Tibial nerve (tissue), 4 donors: ENCODE results near the gene PGRMC2. TPM values are rescaled to one million over a fixed set of nuclear protein-coding genes. Genes with fewer than 3 reads are reported as not detected.

Source experiments
- DNase-seq, 2 donors: peaks; one replicate each; pipeline ENCODE4 v3.0.0-alpha.2; 2019; ENCODE audit warnings: low spot score in 2 of 2
- H3K27ac ChIP-seq, 4 donors: fragments of 200-600 bp; sonication (generic) in 3 of 4; one replicate each; pipeline ENCODE4 v1.5.1; 2017 to 2019; ENCODE audit warnings: mild to moderate bottlenecking in 1 of 4
- H3K27me3 ChIP-seq, 2 donors: fragments of 200-600 bp; sonication (generic) in 1 of 2; one replicate each; pipeline versions ENCODE4 v1.5.1 to v1.6.0; 2017 to 2019
- H3K36me3 ChIP-seq, 3 donors: fragments of 200-600 bp; sonication (generic); one replicate each; pipeline ENCODE4 v1.5.1; 2018 to 2019
- H3K4me1 ChIP-seq, 4 donors: fragments of 200-600 bp; sonication (generic) in 3 of 4; one replicate each; pipeline ENCODE4 v1.5.1; 2017 to 2019
- H3K4me3 ChIP-seq, 4 donors: fragments of 200-600 bp; sonication (generic) in 3 of 4; one replicate each; pipeline ENCODE4 v1.5.1; 2017 to 2019; ENCODE audit warnings: mild to moderate bottlenecking in 1 of 4, moderate library complexity in 1 of 4
- H3K9me3 ChIP-seq, 4 donors: fragments of 200-600 bp; sonication (generic) in 3 of 4; one replicate each; pipeline ENCODE4 v1.5.1; 2017 to 2019
- EP300 ChIP-seq, 2 donors: sonication (generic); formaldehyde crosslinking; IDR thresholded peaks; one replicate each; pipeline ENCODE4 v1.6.1; 2017; ENCODE audit warnings: antibody characterized with exemption in 2 of 2, mild to moderate bottlenecking in 1 of 2
- POLR2A ChIP-seq, 2 donors: fragments of 450-650 bp; IDR thresholded peaks; one replicate each; pipeline ENCODE4 v1.6.1; 2017; ENCODE audit warnings: antibody characterized with exemption in 2 of 2, mild to moderate bottlenecking in 2 of 2, moderate library complexity in 2 of 2
- WGBS, 2 donors: methylation state at CpG; one replicate each; pipeline ENCODE4 v1.1.5; 2018; 5-methylcytosine and 5-hydroxymethylcytosine counted together
- total RNA-seq, 4 donors: library from RNA; depleted of rRNA; stranded (reverse); fragments of >200 nt; gene quantifications; one replicate each; pipeline ENCODE4 v1.1.0, GENCODE V29; 2016
- TF ChIP-seq, protein P1 (sequence below), 5 experiments: fragments of 200-600 bp in 3 of 5; fragments of 450-650 bp in 2 of 5; sonication (generic) in 3 of 5; IDR thresholded peaks; one replicate each; pipeline ENCODE4 v1.5.1; 2016 to 2019; ENCODE audit warnings: antibody characterized with exemption in 5 of 5, mild to moderate bottlenecking in 3 of 5, moderate library complexity in 2 of 5

Gene PGRMC2
- total RNA-seq, 4 donors from 2014 or later: 21.8 to 45.9 (median 29.0) TPM

DNA sequence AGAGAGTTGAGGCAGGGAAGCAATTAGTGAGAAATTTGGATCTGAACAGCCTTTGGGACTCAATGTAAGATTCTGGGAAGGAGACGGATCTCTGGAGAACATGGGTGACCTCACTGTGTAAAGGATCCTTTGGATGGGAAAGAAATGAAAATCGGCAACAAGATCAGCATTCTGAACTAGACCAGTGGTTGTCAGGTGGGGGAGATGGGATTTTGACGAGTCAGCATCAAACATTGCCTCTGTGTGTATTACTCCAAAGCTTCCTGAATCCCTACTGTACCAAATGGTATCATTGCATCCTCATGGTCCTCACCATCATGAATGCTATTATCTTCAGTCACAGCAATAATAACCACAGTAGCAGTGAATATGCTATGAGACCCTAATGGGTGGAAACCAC lies 52.8 kb downstream of the PGRMC2 start:
- no peaks in the 10 kb centered on the region for H3K27me3 ChIP-seq
- no peak for DNase-seq

DNA sequence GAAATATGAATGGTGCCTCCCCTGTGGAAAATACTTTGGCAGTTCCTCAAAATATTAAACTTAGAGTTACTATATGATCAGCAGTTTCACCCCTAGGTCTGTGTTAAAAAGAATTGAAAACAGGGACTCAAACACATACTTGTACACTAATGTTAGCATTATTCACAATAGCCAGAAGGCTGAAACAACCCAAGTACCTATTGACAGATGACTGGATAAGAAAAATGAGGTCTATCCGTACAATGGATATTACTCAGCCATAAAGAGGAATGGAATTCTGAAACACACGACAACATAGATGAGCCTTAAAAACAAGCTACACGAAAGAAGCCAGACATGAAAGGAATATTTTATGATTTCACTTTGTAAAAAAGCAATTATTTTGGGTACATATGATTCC lies 54.9 kb downstream of the PGRMC2 start:
- TF ChIP-seq, protein P1, sequence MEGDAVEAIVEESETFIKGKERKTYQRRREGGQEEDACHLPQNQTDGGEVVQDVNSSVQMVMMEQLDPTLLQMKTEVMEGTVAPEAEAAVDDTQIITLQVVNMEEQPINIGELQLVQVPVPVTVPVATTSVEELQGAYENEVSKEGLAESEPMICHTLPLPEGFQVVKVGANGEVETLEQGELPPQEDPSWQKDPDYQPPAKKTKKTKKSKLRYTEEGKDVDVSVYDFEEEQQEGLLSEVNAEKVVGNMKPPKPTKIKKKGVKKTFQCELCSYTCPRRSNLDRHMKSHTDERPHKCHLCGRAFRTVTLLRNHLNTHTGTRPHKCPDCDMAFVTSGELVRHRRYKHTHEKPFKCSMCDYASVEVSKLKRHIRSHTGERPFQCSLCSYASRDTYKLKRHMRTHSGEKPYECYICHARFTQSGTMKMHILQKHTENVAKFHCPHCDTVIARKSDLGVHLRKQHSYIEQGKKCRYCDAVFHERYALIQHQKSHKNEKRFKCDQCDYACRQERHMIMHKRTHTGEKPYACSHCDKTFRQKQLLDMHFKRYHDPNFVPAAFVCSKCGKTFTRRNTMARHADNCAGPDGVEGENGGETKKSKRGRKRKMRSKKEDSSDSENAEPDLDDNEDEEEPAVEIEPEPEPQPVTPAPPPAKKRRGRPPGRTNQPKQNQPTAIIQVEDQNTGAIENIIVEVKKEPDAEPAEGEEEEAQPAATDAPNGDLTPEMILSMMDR (IDR thresholded peaks at IDR 0.05): no peak
- TF ChIP-seq POLR2A (IDR thresholded peaks at IDR 0.05) (no peak), EP300 (IDR thresholded peaks at IDR 0.05) (no peak)
- Histone ChIP-seq H3K27me3 (no peaks in the 10 kb centered on the region), H3K4me1 (no peaks in the 10 kb centered on the region), H3K4me3 (no peak overlapping the region), H3K27ac (no peak overlapping the region), H3K9me3 (peaks cover 0 to 5% (median 0%) of the 10 kb centered on the region in 4 donors), H3K36me3 (no peaks in the 10 kb centered on the region)
- DNase-seq: no peak
- 79 to 87% methylated on average over 3 of the region's 3 CpGs for WGBS, 2 donors

More for the DNA sequence above, 52.8 kb downstream of the PGRMC2 start:
- Histone ChIP-seq H3K4me1 (no peaks in the 10 kb centered on the region), H3K9me3 (peaks cover 0 to 2% (median 0%) of the 10 kb centered on the region in 4 donors), H3K27ac (no peak overlapping the region), H3K36me3 (no peaks in the 10 kb centered on the region), H3K4me3 (no peak overlapping the region)
- TF ChIP-seq, protein P1 (IDR thresholded peaks at IDR 0.05): no peak
- TF ChIP-seq POLR2A (IDR thresholded peaks at IDR 0.05) (no peak), EP300 (IDR thresholded peaks at IDR 0.05) (no peak)
- 94% methylated on average over 3 of the region's 3 CpGs for WGBS, 2 donors

DNA sequence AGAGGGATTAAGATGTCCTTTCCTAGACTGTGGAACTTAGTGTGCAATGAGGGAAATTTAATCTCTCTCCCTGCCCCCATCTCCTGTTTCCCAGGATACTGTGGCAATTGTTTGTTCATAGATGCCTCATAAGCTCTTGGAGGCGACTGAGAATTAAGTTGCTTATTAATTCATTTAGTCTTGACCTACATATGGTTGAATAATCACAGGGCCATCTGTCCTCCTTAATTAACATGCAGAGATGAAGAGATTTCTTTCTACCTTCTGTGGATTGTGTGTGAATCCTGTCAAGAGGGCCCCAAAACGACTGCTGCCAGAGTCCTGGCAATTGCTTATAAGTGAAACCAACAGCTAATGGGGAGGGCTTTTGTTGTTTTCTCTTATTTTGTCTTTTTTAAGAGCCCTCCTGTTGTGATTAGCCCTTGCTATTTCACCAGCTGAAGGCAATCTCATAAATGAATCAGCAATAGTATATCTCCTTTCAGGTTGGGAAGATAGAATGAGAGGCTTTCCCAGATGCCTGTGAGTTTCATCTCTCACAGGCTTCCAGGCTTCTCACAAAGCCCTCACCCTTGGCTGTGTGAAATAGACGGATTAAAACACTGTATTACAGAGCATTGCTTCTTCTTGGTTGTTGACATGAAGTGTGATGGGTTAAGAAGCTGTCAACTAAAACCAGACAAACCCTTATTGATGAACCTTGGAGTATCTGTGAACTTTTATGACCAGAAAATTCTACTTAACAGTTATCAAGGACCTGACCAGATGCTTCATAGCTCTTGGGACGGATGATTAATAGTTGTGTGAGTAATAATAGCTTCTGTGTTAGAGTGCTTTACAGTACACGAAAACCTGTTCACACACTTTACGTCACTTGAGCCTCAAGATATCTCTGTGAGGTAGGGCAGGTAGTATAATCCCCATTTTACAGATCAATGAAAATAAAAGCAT lies 58.5 kb downstream of the PGRMC2 start:
- Histone ChIP-seq H3K36me3 (no peaks in the 10 kb centered on the region), H3K4me1 (no peaks in the 10 kb centered on the region), H3K9me3 (peaks cover 0 to 5% (median 0%) of the 10 kb centered on the region in 4 donors), H3K27me3 (no peaks in the 10 kb centered on the region), H3K4me3 (no peak overlapping the region), H3K27ac (no peak overlapping the region)
- WGBS, 2 donors: 60 to 62% methylated on average over 6 of the region's 6 CpGs
- TF ChIP-seq POLR2A (IDR thresholded peaks at IDR 0.05) (no peak), EP300 (IDR thresholded peaks at IDR 0.05) (no peak)
- TF ChIP-seq, protein P1 (IDR thresholded peaks at IDR 0.05): no peak
- no peak for DNase-seq

DNA sequence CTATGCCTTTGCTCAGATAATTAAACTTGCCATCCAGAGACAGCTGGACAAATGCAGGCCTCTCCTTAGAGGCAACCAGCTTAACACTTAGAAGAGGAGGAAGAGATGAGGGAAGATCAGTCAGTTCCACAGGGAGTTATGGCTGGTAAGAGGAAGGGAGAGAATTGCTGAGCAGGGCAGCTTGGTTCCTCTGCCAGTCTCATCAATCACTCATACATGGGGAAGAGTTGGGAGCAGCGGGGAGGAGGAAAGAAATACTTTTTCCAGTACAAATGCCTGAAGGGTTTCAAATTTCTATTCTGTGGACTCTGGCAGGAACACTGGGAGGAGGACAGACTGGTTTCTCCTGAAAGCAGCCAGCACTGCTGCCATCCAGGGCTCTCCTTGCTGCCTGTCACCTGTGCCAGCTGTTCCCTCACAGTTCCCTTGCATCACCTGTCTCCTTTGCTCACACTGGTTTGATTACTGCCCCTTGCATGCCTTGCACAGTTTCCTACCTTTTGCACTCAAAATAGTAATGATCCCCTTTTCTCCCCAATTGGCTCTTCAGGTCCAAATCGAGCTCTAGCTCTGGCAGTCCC lies 59.5 kb downstream of the PGRMC2 start:
- Histone ChIP-seq H3K27ac (no peak overlapping the region), H3K4me1 (no peaks in the 10 kb centered on the region), H3K27me3 (no peaks in the 10 kb centered on the region), H3K9me3 (peaks cover 0 to 5% (median 0%) of the 10 kb centered on the region in 4 donors), H3K36me3 (no peaks in the 10 kb centered on the region), H3K4me3 (no peak overlapping the region)
- no peak for DNase-seq
- 73 to 74% methylated on average over 2 of the region's 2 CpGs for WGBS, 2 donors
- no peak for TF ChIP-seq POLR2A (IDR thresholded peaks at IDR 0.05)
- TF ChIP-seq, protein P1 (IDR thresholded peaks at IDR 0.05): no peak
- no peak for TF ChIP-seq EP300 (IDR thresholded peaks at IDR 0.05)

DNA sequence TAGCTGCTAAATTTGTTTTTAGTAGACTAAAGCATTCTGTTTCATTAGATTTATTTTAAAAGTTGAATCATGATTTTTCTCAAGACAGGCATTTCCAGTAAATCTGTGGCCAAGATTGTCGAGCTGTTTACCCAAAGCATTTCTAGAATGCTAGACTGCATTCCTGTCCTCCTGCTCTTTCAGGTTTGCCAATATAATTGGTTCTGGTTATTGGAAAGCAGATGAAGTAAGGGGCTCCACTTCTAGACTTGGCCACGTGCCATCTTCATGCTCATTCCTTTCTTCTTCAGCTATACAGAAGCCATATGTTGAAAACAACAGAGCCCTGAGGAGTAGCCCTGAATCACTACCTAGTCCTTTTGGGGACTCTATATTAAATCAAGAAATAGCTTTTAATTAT lies 62.5 kb downstream of the PGRMC2 start:
- H3K4me3 ChIP-seq: no peak overlapping the region
- no peaks in the 10 kb centered on the region for H3K4me1 ChIP-seq
- no peak overlapping the region for H3K27ac ChIP-seq
- H3K27me3 ChIP-seq: no peaks in the 10 kb centered on the region
- WGBS, 2 donors: 46 to 61% methylated on average over 2 of the region's 2 CpGs
- H3K36me3 ChIP-seq: no peaks in the 10 kb centered on the region
- no peak for TF ChIP-seq EP300 (IDR thresholded peaks at IDR 0.05)
- TF ChIP-seq, protein P1 (IDR thresholded peaks at IDR 0.05): no peak
- no peak for TF ChIP-seq POLR2A (IDR thresholded peaks at IDR 0.05)
- H3K9me3 ChIP-seq: peaks cover 0 to 5% (median 0%) of the 10 kb centered on the region in 4 donors
- no peak for DNase-seq
